Measurements from ENCODE around the gene KIAA0040.
A peak's percentile ranks its signal among the peaks of the same experiment; 100 is the strongest.

KIAA0040 gene

DNA sequence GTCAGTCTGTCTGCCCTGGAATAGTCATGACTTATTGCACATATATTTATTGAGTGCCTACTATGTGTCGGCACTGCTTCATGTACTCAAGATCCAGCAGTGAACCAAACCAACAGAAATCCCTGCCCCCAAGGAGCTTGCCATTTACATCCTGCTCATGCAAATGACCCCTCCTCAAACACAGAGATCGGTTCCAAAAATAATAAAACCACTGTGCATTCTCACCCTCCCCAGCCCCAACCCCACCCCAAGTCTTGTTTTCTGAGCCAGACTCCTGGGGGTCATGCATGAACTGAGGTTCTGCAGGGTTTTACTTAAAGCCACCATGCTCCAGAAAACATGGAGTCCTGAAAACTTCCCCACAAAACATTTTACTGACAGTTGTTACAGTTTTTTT, 61.9 kb downstream of the KIAA0040 start:
- CTCF ChIA-PET = interaction anchor here (1.7 to 2.1 kb wide), 2 partner anchors 15 to 100 kb away, joined by 5 to 14 read pairs; no protein-coding TSS in a partner anchor
- no peak overlapping the region for H3K27ac ChIP-seq (ENCODE audit: extremely low read depth, low read depth, low read length)
- no peaks in the 10 kb centered on the region for H3K36me3 ChIP-seq (ENCODE audit: control insufficient read depth in 2 of 2, insufficient read depth in 1 of 2, low read length in 2 of 2)
- H3K9me3 ChIP-seq (ENCODE audit: control insufficient read depth, insufficient read depth, low read depth, low read length) = no peaks in the 10 kb centered on the region
- no peak overlapping the region for H3K4me3 ChIP-seq (ENCODE audit: low read depth, low read length)
- POLR2A ChIA-PET = interaction anchor here (1.0 kb wide), 1 partner anchor 107 kb away, joined by 3 read pairs; the partner anchor contains the start of gene MRPS14
- H3K4me1 ChIP-seq (ENCODE audit: control insufficient read depth, insufficient read depth, low read length) = no peaks in the 10 kb centered on the region
- TF ChIP-seq OSR2 (tag by site-specific recombination; IDR thresholded peaks at IDR 0.05) (no peak), IKZF3 (tag by site-specific recombination; IDR thresholded peaks at IDR 0.05) (no peak), ZSCAN30 (tag by site-specific recombination; IDR thresholded peaks at IDR 0.05) (no peak), BCL11A (tag by site-specific recombination; IDR thresholded peaks at IDR 0.05; ENCODE audit: low read depth) (no peak), REPIN1 (tag by site-specific recombination; IDR thresholded peaks at IDR 0.05; ENCODE audit: low read depth) (no peak), ZNF138 (tag by site-specific recombination; IDR thresholded peaks at IDR 0.05; ENCODE audit: borderline replicate concordance) (no peak), KLF1 (tag by site-specific recombination; IDR thresholded peaks at IDR 0.05) (no peak), SCRT1 (tag by site-specific recombination; IDR thresholded peaks at IDR 0.05; ENCODE audit: borderline replicate concordance) (no peak), ZNF433 (tag by site-specific recombination; IDR thresholded peaks at IDR 0.05; ENCODE audit: low read depth) (no peak), SALL2 (tag by site-specific recombination; IDR thresholded peaks at IDR 0.05; ENCODE audit: borderline replicate concordance) (no peak), ZNF785 (tag by site-specific recombination; IDR thresholded peaks at IDR 0.05) (no peak), ZNF398 (tag by site-specific recombination; IDR thresholded peaks at IDR 0.05) (no peak)
- TF ChIP-seq, protein P1, sequence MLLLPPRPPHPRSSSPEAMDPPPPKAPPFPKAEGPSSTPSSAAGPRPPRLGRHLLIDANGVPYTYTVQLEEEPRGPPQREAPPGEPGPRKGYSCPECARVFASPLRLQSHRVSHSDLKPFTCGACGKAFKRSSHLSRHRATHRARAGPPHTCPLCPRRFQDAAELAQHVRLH (tag by site-specific recombination; IDR thresholded peaks at IDR 0.05) = no peak
- TF ChIP-seq, protein P2, sequence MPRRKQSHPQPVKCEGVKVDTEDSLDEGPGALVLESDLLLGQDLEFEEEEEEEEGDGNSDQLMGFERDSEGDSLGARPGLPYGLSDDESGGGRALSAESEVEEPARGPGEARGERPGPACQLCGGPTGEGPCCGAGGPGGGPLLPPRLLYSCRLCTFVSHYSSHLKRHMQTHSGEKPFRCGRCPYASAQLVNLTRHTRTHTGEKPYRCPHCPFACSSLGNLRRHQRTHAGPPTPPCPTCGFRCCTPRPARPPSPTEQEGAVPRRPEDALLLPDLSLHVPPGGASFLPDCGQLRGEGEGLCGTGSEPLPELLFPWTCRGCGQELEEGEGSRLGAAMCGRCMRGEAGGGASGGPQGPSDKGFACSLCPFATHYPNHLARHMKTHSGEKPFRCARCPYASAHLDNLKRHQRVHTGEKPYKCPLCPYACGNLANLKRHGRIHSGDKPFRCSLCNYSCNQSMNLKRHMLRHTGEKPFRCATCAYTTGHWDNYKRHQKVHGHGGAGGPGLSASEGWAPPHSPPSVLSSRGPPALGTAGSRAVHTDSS (tag by site-specific recombination; IDR thresholded peaks at IDR 0.05) = no peak

DNA sequence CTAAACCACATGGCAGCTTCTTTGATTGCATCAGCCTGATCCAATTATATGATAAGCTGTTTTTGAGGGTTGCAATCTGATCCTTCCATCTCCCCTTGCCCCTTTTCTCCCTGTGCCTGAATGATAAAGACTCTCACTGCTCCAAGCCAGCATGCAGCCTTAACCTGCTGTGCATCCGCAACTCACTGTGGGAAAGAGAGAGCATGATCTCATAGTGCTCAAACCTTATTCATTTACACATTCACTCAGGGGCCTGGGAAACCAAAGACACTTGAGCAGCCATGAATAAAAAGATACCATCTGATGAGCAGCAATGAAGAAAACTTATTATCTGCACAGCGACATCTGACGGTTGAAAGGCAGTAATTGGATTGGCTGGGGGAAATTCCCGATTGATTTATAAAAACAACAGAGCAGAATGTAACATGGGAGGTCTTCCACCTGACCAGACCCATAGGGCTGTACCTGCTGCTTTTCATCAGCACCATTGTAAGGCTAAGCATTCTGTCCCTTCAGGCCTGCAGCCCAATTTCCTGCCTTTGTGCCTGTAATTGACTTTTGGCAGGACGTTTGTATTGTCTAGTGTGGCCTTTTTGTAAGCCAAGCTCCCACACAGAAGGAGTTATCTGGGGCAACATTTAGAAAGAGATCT, 62.5 kb downstream of the KIAA0040 start:
- Histone ChIP-seq H3K4me1 (ENCODE audit: control insufficient read depth, insufficient read depth, low read length) (no peaks in the 10 kb centered on the region), H3K27ac (ENCODE audit: extremely low read depth, low read depth, low read length) (no peak overlapping the region), H3K36me3 (ENCODE audit: control insufficient read depth in 2 of 2, insufficient read depth in 1 of 2, low read length in 2 of 2) (no peaks in the 10 kb centered on the region), H3K9me3 (ENCODE audit: control insufficient read depth, insufficient read depth, low read depth, low read length) (no peaks in the 10 kb centered on the region), H3K4me3 (ENCODE audit: low read depth, low read length) (no peak overlapping the region)
- CTCF ChIA-PET = interaction anchor here (0.6 to 3.9 kb wide), 3 partner anchors 16 to 101 kb away, joined by 5 to 30 read pairs (median 14); no protein-coding TSS in a partner anchor
- no peak for TF ChIP-seq ZNF76 (tag by site-specific recombination; IDR thresholded peaks at IDR 0.05; ENCODE audit: borderline replicate concordance, low read depth)
- peak; percentile 96 for TF ChIP-seq ZIC2 (tag by site-specific recombination; IDR thresholded peaks at IDR 0.05)
- POLR2A ChIA-PET = interaction anchor here (1.0 kb wide), 1 partner anchor 107 kb away, joined by 3 read pairs; the partner anchor contains the start of gene MRPS14

- Histone ChIP-seq H3K27ac (ENCODE audit: extremely low read depth, low read depth, low read length) (no peak overlapping the region), H3K9me3 (ENCODE audit: control insufficient read depth, insufficient read depth, low read depth, low read length) (no peaks in the 10 kb centered on the region), H3K36me3 (ENCODE audit: control insufficient read depth in 2 of 2, insufficient read depth in 1 of 2, low read length in 2 of 2) (no peaks in the 10 kb centered on the region), H3K4me3 (ENCODE audit: low read depth, low read length) (no peak overlapping the region), H3K4me1 (ENCODE audit: control insufficient read depth, insufficient read depth, low read length) (no peaks in the 10 kb centered on the region)
- ChIA-PET CTCF (interaction anchor here (0.6 to 3.9 kb wide), 3 partner anchors 16 to 101 kb away, joined by 5 to 30 read pairs (median 14); no protein-coding TSS in a partner anchor), POLR2A (interaction anchor here (1.0 kb wide), 1 partner anchor 106 kb away, joined by 3 read pairs; the partner anchor contains the start of gene MRPS14)
- TF ChIP-seq KLF16 (tag by site-specific recombination; IDR thresholded peaks at IDR 0.05) = no peak
- TF ChIP-seq ZNF555 (tag by site-specific recombination; conservative IDR thresholded peaks at IDR 0.05) = no peak
- TF ChIP-seq ZBTB8A (tag by site-specific recombination; IDR thresholded peaks at IDR 0.05) = no peak
- no peak for TF ChIP-seq ZNF24 (tag by site-specific recombination; IDR thresholded peaks at IDR 0.05)
- TF ChIP-seq ZNF530 (tag by site-specific recombination; IDR thresholded peaks at IDR 0.05; ENCODE audit: low read depth) = no peak
- TF ChIP-seq SCRT2 (tag by site-specific recombination; IDR thresholded peaks at IDR 0.05) = no peak
- TF ChIP-seq ZNF610 (tag by site-specific recombination; IDR thresholded peaks at IDR 0.05; ENCODE audit: borderline replicate concordance) = no peak
- no peak for TF ChIP-seq ZFP3 (tag by site-specific recombination; IDR thresholded peaks at IDR 0.05; ENCODE audit: low read depth)
- no peak for TF ChIP-seq ZBTB7A (tag by site-specific recombination; IDR thresholded peaks at IDR 0.05; ENCODE audit: low read depth)
- TF ChIP-seq, protein P3, sequence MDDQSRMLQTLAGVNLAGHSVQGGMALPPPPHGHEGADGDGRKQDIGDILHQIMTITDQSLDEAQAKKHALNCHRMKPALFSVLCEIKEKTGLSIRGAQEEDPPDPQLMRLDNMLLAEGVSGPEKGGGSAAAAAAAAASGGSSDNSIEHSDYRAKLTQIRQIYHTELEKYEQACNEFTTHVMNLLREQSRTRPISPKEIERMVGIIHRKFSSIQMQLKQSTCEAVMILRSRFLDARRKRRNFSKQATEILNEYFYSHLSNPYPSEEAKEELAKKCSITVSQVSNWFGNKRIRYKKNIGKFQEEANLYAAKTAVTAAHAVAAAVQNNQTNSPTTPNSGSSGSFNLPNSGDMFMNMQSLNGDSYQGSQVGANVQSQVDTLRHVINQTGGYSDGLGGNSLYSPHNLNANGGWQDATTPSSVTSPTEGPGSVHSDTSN (CRISPR knock-in tag; IDR thresholded peaks at IDR 0.05) = no peak
Observed at GRCh38 chr1:175129644-175129996, 63.0 kb downstream of the KIAA0040 start.
